Muscle layer of colon (tissue), 2 donors: ENCODE measurements around the gene COL4A5.

Experiments
- H3K27ac ChIP-seq: one replicate; pipeline ENCODE4 v1.7.0; 2013; ENCODE audit warnings: low read depth, mild to moderate bottlenecking, low read length, moderate library complexity
- H3K27me3 ChIP-seq, 2 donors: one replicate each; pipeline ENCODE4 v1.7.0; 2013; ENCODE audit warnings: low read length in 2 of 2, mild to moderate bottlenecking in 2 of 2; ENCODE audit not compliant: insufficient read depth in 2 of 2, control insufficient read depth in 1 of 2
- H3K36me3 ChIP-seq: one replicate; pipeline ENCODE4 v1.7.0; 2013; ENCODE audit warnings: mild to moderate bottlenecking, low read length; ENCODE audit not compliant: insufficient read depth
- H3K4me1 ChIP-seq: one replicate; pipeline ENCODE4 v1.7.0; 2013; ENCODE audit warnings: mild to moderate bottlenecking, low read length; ENCODE audit not compliant: insufficient read depth
- H3K4me3 ChIP-seq, 2 donors: one replicate each; pipeline ENCODE4 v1.7.0; 2013; ENCODE audit warnings: low read length in 2 of 2, low read depth in 1 of 2, mild to moderate bottlenecking in 1 of 2, moderate library complexity in 1 of 2
- H3K9ac ChIP-seq: one replicate; pipeline ENCODE4 v1.7.0; 2013; ENCODE audit warnings: low read length
- H3K9me3 ChIP-seq: one replicate; pipeline ENCODE4 v1.7.0; 2013; ENCODE audit warnings: mild to moderate bottlenecking, low read length
- donor health status: abdominal sarcoma.
- donor health status: Adenocarcinoma of cecum.

Gene COL4A5

GRCh38 chrX:108666101-108666500, 226.5 kb downstream of the COL4A5 start:
- Histone ChIP-seq H3K9me3 (no peaks in the 10 kb centered on the region), H3K36me3 (no peaks in the 10 kb centered on the region), H3K27me3 (no peaks in the 10 kb centered on the region)

GRCh38 chrX:108671526-108671925, 231.9 kb downstream of the COL4A5 start:
- Histone ChIP-seq H3K4me3 (no peak overlapping the region), H3K27ac (no peak overlapping the region), H3K36me3 (no peaks in the 10 kb centered on the region), H3K9ac (no peak overlapping the region), H3K27me3 (no peaks in the 10 kb centered on the region), H3K9me3 (no peaks in the 10 kb centered on the region), H3K4me1 (no peaks in the 10 kb centered on the region)

More at GRCh38 chrX:108666101-108666500, 226.5 kb downstream of the COL4A5 start:
- Histone ChIP-seq H3K9ac (no peak overlapping the region), H3K4me1 (no peaks in the 10 kb centered on the region), H3K4me3 (no peak overlapping the region), H3K27ac (no peak overlapping the region)

- Histone ChIP-seq H3K9ac (no peak overlapping the region), H3K27ac (no peak overlapping the region), H3K9me3 (no peaks in the 10 kb centered on the region), H3K36me3 (no peaks in the 10 kb centered on the region), H3K4me1 (no peaks in the 10 kb centered on the region), H3K4me3 (no peak overlapping the region), H3K27me3 (peaks cover 0 to 10% of the 10 kb centered on the region in 2 donors)
Observed at GRCh38 chrX:108696690-108697089, 257.1 kb downstream of the COL4A5 start.

- H3K9ac ChIP-seq, result no peak overlapping the region
- H3K4me1 ChIP-seq, result no peaks in the 10 kb centered on the region
- H3K9me3 ChIP-seq, result no peaks in the 10 kb centered on the region
- H3K4me3 ChIP-seq, result no peak overlapping the region
- no peaks in the 10 kb centered on the region for H3K36me3 ChIP-seq
- H3K27ac ChIP-seq, result no peak overlapping the region
- H3K27me3 ChIP-seq, result peaks cover 0 to 6% of the 10 kb centered on the region in 2 donors
Observed at GRCh38 chrX:108699368-108699767, 259.7 kb downstream of the COL4A5 start.

- no peak overlapping the region for H3K9ac ChIP-seq
- no peaks in the 10 kb centered on the region for H3K9me3 ChIP-seq
- H3K36me3 ChIP-seq, result no peaks in the 10 kb centered on the region
- H3K27ac ChIP-seq, result no peak overlapping the region
- H3K27me3 ChIP-seq, result peaks cover 0 to 6% of the 10 kb centered on the region in 2 donors
- no peak overlapping the region for H3K4me3 ChIP-seq
- no peaks in the 10 kb centered on the region for H3K4me1 ChIP-seq
Observed at GRCh38 chrX:108701633-108702032, 262.0 kb downstream of the COL4A5 start.

GRCh38 chrX:108702530-108702929, 262.9 kb downstream of the COL4A5 start:
- Histone ChIP-seq H3K27me3 (peaks cover 0 to 6% of the 10 kb centered on the region in 2 donors), H3K4me3 (no peak overlapping the region), H3K27ac (no peak overlapping the region), H3K9me3 (no peaks in the 10 kb centered on the region), H3K36me3 (no peaks in the 10 kb centered on the region), H3K9ac (no peak overlapping the region), H3K4me1 (no peaks in the 10 kb centered on the region)

- no peak overlapping the region for H3K9ac ChIP-seq
- no peaks in the 10 kb centered on the region for H3K9me3 ChIP-seq
- no peak overlapping the region for H3K4me3 ChIP-seq
- no peak overlapping the region for H3K27ac ChIP-seq
- no peaks in the 10 kb centered on the region for H3K36me3 ChIP-seq
- H3K4me1 ChIP-seq, result no peaks in the 10 kb centered on the region
- no peaks in the 10 kb centered on the region for H3K27me3 ChIP-seq
Observed at GRCh38 chrX:108704839-108705238, 265.2 kb downstream of the COL4A5 start.

- H3K9me3 ChIP-seq, result peaks cover 3% of the 10 kb centered on the region
- H3K4me3 ChIP-seq, result no peak overlapping the region
- no peak overlapping the region for H3K9ac ChIP-seq
- H3K27me3 ChIP-seq, result no peaks in the 10 kb centered on the region
- H3K4me1 ChIP-seq, result no peaks in the 10 kb centered on the region
- H3K27ac ChIP-seq, result no peak overlapping the region
- H3K36me3 ChIP-seq, result no peaks in the 10 kb centered on the region
Observed at GRCh38 chrX:108712886-108713285, 273.2 kb downstream of the COL4A5 start.

- Histone ChIP-seq H3K4me1 (no peaks in the 10 kb centered on the region), H3K4me3 (no peak overlapping the region), H3K27me3 (no peaks in the 10 kb centered on the region), H3K9ac (no peak overlapping the region), H3K27ac (no peak overlapping the region), H3K36me3 (no peaks in the 10 kb centered on the region), H3K9me3 (no peaks in the 10 kb centered on the region)
Observed at GRCh38 chrX:108722561-108722960, 282.9 kb downstream of the COL4A5 start.

- no peaks in the 10 kb centered on the region for H3K4me1 ChIP-seq
- H3K27me3 ChIP-seq, result peaks cover 0 to 6% of the 10 kb centered on the region in 2 donors
- no peak overlapping the region for H3K27ac ChIP-seq
- no peak overlapping the region for H3K4me3 ChIP-seq
- no peaks in the 10 kb centered on the region for H3K36me3 ChIP-seq
- H3K9me3 ChIP-seq, result no peaks in the 10 kb centered on the region
- H3K9ac ChIP-seq, result no peak overlapping the region
Observed at GRCh38 chrX:108726748-108727147, 287.1 kb downstream of the COL4A5 start.

GRCh38 chrX:108731153-108731552, 291.5 kb downstream of the COL4A5 start:
- Histone ChIP-seq H3K36me3 (no peaks in the 10 kb centered on the region), H3K27me3 (peaks cover 12 to 32% of the 10 kb centered on the region in 2 donors), H3K9ac (no peak overlapping the region), H3K9me3 (no peaks in the 10 kb centered on the region), H3K4me3 (no peak overlapping the region), H3K27ac (no peak overlapping the region), H3K4me1 (no peaks in the 10 kb centered on the region)

- Histone ChIP-seq H3K9ac (no peak overlapping the region), H3K4me1 (no peaks in the 10 kb centered on the region)
Observed at GRCh38 chrX:108732630-108733321, 293.1 kb downstream of the COL4A5 start.

More at GRCh38 chrX:108732630-108733321, 293.1 kb downstream of the COL4A5 start:
- H3K4me3 ChIP-seq, result no peak overlapping the region
- no peak overlapping the region for H3K27ac ChIP-seq
- H3K36me3 ChIP-seq, result no peaks in the 10 kb centered on the region
- H3K9me3 ChIP-seq, result no peaks in the 10 kb centered on the region
- peaks cover 25 to 48% of the 10 kb centered on the region in 2 donors for H3K27me3 ChIP-seq
